ENCODE results near the gene RASAL2. TPM values are rescaled to one million over a fixed set of nuclear protein-coding genes. Genes with fewer than 3 reads are reported as not detected.

RASAL2 gene
- total and polyA plus RNA-seq, 9 of the 15 experiments (the other 6 are each of a cell fraction or from before 2014, with no cell fraction given): 0.13 to 1.0 (median 0.62) TPM

DNA sequence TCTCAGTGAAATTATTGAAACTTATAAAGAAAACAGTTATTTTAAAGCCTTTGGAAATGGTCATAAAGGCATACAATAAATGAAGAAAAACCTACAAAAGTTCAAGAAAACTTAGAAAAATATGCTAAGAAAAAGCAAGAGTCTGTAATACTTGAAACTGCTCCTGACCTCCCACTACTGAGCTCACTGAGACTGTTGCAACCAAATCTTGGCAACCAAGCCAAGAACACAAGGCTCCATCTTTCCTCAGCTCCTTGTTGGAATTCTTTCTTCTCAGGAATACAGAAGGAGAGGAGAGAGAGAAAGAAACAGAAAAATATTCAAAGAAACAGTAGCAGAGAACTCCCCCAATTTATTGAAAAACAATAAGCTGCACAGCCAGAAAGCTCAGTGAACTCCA lies 160.5 kb downstream of the RASAL2 start (continued):
- TF ChIP-seq RBM34 (IDR thresholded peaks at IDR 0.05; ENCODE audit: borderline replicate concordance, insufficient read depth, low read length) (no peak), PTBP1 (IDR thresholded peaks at IDR 0.05; ENCODE audit: low read depth, low read length) (no peak)

DNA sequence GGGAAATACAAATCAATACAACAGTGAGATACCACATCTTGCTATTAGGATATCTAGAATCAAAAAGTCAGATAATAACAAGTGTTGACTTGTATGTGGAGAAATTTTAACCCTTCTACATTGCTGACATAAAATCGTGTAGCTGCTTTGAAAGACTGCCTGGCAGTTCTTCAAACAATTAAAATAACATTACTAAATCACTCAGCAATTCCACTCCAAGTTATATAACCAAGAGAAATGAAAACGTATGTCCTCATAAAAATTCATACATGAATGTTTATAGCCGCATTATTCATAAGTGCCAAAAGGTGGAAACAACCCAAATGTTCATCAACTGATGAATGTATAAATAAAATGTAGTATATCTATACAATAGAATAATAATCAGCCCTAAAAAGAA lies 164.6 kb downstream of the RASAL2 start:
- H3K4me3 ChIP-seq: no peak overlapping the region
- DNase-seq (ENCODE audit: extremely low read depth in 1 of 4, low spot score in 3 of 4) (no peak), ATAC-seq (no peak), FAIRE-seq (no peak)
- no peaks in the 10 kb centered on the region for H3K9me3 ChIP-seq (replicated peaks; ENCODE audit: control insufficient read depth, insufficient read depth, low read depth, low read length)
- WGBS (ENCODE audit: insufficient coverage, low coverage, missing lambda C conversion rate): 0% methylated on average over 3 of the region's 3 CpGs
- in situ Hi-C loops (cut with MboI): no loop called here
- no peak overlapping the region for H3K27ac ChIP-seq (ENCODE audit: extremely low read depth, low read depth, low read length)
- no peaks in the 10 kb centered on the region for H3K79me2 ChIP-seq (ENCODE audit: control insufficient read depth, insufficient read depth, low read length)
- H3K36me3 ChIP-seq (ENCODE audit: control insufficient read depth, insufficient read depth, low read length): no peaks in the 10 kb centered on the region
- BruUV-seq (replicated peaks): no TSS peak
- H2AFZ ChIP-seq (ENCODE audit: low read depth, low read length): no peak overlapping the region
- CTCF ChIA-PET (ENCODE audit: low intra/inter-chr PET ratio): no interaction called here
- H3K9ac ChIP-seq (ENCODE audit: insufficient read depth in 1 of 2, low read depth in 2 of 2, low read length in 2 of 2): no peak overlapping the region
- no peaks in the 10 kb centered on the region for H4K20me1 ChIP-seq (replicated peaks; ENCODE audit: control insufficient read depth, insufficient read depth, low read length)
- H3K9me1 ChIP-seq (ENCODE audit: control insufficient read depth, insufficient read depth, low read length): no peaks in the 10 kb centered on the region
- POLR2A ChIA-PET: no interaction called here
- intact Hi-C loops (cut with micrococcal nuclease): no loop called here
- H3K4me2 ChIP-seq (ENCODE audit: insufficient read depth, low read length): no peak overlapping the region
- no peaks in the 10 kb centered on the region for H3K27me3 ChIP-seq (ENCODE audit: control insufficient read depth in 2 of 2, insufficient read depth in 2 of 2, low read length in 2 of 2)
- no peaks in the 10 kb centered on the region for H3K4me1 ChIP-seq (replicated peaks in 1 of 2; ENCODE audit: control insufficient read depth in 2 of 2, insufficient read depth in 2 of 2, low read length in 2 of 2)
- TF ChIP-seq MTF1 (CRISPR knock-in tag; IDR thresholded peaks at IDR 0.05; ENCODE audit: borderline replicate concordance) (no peak), SMARCE1 (IDR thresholded peaks at IDR 0.05) (no peak), PHF21A (IDR thresholded peaks at IDR 0.05; ENCODE audit: borderline replicate concordance, low read depth) (no peak), SIX5 (IDR thresholded peaks at IDR 0.05; ENCODE audit: borderline replicate concordance in 1 of 2, insufficient read depth in 1 of 2, low read depth in 1 of 2, low read length in 2 of 2) (no peak), TOE1 (IDR thresholded peaks at IDR 0.05; ENCODE audit: borderline replicate concordance) (no peak), TOE1 (CRISPR knock-in tag; IDR thresholded peaks at IDR 0.05; ENCODE audit: borderline replicate concordance, low read depth) (no peak)
- TF ChIP-seq, protein P1, sequence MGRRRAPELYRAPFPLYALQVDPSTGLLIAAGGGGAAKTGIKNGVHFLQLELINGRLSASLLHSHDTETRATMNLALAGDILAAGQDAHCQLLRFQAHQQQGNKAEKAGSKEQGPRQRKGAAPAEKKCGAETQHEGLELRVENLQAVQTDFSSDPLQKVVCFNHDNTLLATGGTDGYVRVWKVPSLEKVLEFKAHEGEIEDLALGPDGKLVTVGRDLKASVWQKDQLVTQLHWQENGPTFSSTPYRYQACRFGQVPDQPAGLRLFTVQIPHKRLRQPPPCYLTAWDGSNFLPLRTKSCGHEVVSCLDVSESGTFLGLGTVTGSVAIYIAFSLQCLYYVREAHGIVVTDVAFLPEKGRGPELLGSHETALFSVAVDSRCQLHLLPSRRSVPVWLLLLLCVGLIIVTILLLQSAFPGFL (CRISPR knock-in tag; IDR thresholded peaks at IDR 0.05): no peak
- TF ChIP-seq, protein P2, sequence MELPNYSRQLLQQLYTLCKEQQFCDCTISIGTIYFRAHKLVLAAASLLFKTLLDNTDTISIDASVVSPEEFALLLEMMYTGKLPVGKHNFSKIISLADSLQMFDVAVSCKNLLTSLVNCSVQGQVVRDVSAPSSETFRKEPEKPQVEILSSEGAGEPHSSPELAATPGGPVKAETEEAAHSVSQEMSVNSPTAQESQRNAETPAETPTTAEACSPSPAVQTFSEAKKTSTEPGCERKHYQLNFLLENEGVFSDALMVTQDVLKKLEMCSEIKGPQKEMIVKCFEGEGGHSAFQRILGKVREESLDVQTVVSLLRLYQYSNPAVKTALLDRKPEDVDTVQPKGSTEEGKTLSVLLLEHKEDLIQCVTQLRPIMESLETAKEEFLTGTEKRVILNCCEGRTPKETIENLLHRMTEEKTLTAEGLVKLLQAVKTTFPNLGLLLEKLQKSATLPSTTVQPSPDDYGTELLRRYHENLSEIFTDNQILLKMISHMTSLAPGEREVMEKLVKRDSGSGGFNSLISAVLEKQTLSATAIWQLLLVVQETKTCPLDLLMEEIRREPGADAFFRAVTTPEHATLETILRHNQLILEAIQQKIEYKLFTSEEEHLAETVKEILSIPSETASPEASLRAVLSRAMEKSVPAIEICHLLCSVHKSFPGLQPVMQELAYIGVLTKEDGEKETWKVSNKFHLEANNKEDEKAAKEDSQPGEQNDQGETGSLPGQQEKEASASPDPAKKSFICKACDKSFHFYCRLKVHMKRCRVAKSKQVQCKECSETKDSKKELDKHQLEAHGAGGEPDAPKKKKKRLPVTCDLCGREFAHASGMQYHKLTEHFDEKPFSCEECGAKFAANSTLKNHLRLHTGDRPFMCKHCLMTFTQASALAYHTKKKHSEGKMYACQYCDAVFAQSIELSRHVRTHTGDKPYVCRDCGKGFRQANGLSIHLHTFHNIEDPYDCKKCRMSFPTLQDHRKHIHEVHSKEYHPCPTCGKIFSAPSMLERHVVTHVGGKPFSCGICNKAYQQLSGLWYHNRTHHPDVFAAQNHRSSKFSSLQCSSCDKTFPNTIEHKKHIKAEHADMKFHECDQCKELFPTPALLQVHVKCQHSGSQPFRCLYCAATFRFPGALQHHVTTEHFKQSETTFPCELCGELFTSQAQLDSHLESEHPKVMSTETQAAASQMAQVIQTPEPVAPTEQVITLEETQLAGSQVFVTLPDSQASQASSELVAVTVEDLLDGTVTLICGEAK (IDR thresholded peaks at IDR 0.05): no peak
- TF ChIP-seq, protein P2 (CRISPR knock-in tag; IDR thresholded peaks at IDR 0.05): no peak

All from K562 (cell line).